ENCODE data around the gene HDAC1. TPM values are rescaled to one million over a fixed set of nuclear protein-coding genes. Genes with fewer than 3 reads are reported as not detected.
"Not testable (repeated sequence)": the region's sequence is repeated elsewhere in the genome, so short reads cannot be mapped to it uniquely, and the experiment has no call there.

HDAC1 gene
- polyA plus RNA-seq (ENCODE audit: insufficient read length in 10 of 10): 10 to 100 TPM; 27.5 to 50.3 (median 41.3) TPM
- long read RNA-seq, donor 1, partial matches to known transcripts: 0 of 4 reads
- long read RNA-seq, donor 1, other reads (novel, unspliced or antisense): 0 of 4 reads
- long read RNA-seq, donor 2, transcript HDAC1-201 (14 exons, 2,124 nt): major isoform, 7 of 7 reads
- long read RNA-seq, donor 2, partial matches to known transcripts: 0 of 7 reads
- long read RNA-seq, donor 2, other reads (novel, unspliced or antisense): 0 of 7 reads
- long read RNA-seq, donor 3: 0 reads
- long read RNA-seq, donor 4, transcript HDAC1-201 (14 exons, 2,124 nt): major isoform, 7 of 7 reads
- long read RNA-seq, donor 4, partial matches to known transcripts: 0 of 7 reads
- long read RNA-seq, donor 4, other reads (novel, unspliced or antisense): 0 of 7 reads
- long read RNA-seq, donor 5, partial matches to known transcripts: 9 of 14 reads
- long read RNA-seq, donor 5, other reads (novel, unspliced or antisense): 0 of 14 reads
- long read RNA-seq, donor 6, partial matches to known transcripts: 10 of 13 reads
- long read RNA-seq, donor 6, other reads (novel, unspliced or antisense): 0 of 13 reads
- long read RNA-seq, donor 7, partial matches to known transcripts: 0 of 168 reads
- long read RNA-seq, donor 7, other reads (novel, unspliced or antisense): 164 of 168 reads
- long read RNA-seq, donor 8, partial matches to known transcripts: 11 of 13 reads
- long read RNA-seq, donor 8, other reads (novel, unspliced or antisense): 0 of 13 reads
- long read RNA-seq, donor 9: 0 reads

GRCh38 chr1:32291708-32292538 lies at the start of gene HDAC1:
Gene HDAC1 (plus strand): TSS chr1:32292083. CDS start chr1:32292170, 87 bp downstream.
- peak; percentile 83 to 94 (median 90) for DNase-seq

GRCh38 chr1:32242341-32242851 lies 49.5 kb upstream of the HDAC1 start:
- peak in 2 of 3 donors; percentile 67 to 84 for DNase-seq

- DNase-seq: peak in 2 of 3 donors; percentile 42 to 53
Observed at GRCh38 chr1:32246888-32247273, 45.0 kb upstream of the HDAC1 start, which contains the start of gene FAM167B. Gene FAM167B (plus strand): TSS chr1:32247222. CDS start chr1:32247422, 200 bp downstream.

GRCh38 chr1:32247452-32247851 lies 44.4 kb upstream of the HDAC1 start:
- peak in 1 of 3 donors; percentile 15 for DNase-seq

- DNase-seq: peak in 2 of 3 donors; percentile 65 to 77
Observed at GRCh38 chr1:32247983-32248889, 43.6 kb upstream of the HDAC1 start.

GRCh38 chr1:32249831-32250525 lies 41.9 kb upstream of the HDAC1 start:
- peak in 1 of 3 donors; percentile 52 for DNase-seq

GRCh38 chr1:32250893-32251716 lies 40.8 kb upstream of the HDAC1 start, which contains the start of gene LCK:
Gene LCK (plus strand): TSS chr1:32251265. CDS start chr1:32274330, 23,065 bp downstream.
- DNase-seq: no peak

GRCh38 chr1:32255072-32256071 lies 36.5 kb upstream of the HDAC1 start:
- no peak for DNase-seq

- no peak for DNase-seq
Observed at GRCh38 chr1:32256473-32257226, 35.2 kb upstream of the HDAC1 start.

- DNase-seq: no peak
Observed at GRCh38 chr1:32257227-32257508, 34.7 kb upstream of the HDAC1 start.

- not testable (repeated sequence) for DNase-seq
Observed at GRCh38 chr1:32263236-32263593, 28.7 kb upstream of the HDAC1 start.

GRCh38 chr1:32263744-32264143 lies 28.1 kb upstream of the HDAC1 start:
- no peak for DNase-seq

GRCh38 chr1:32265846-32266245 lies 26.0 kb upstream of the HDAC1 start:
- DNase-seq: no peak

GRCh38 chr1:32266921-32267591 lies 24.8 kb upstream of the HDAC1 start:
- DNase-seq: no peak

GRCh38 chr1:32269744-32270143 lies 22.1 kb upstream of the HDAC1 start:
- no peak for DNase-seq
